ACC112 (cell line): ENCODE measurements around the gene RAD51B.

Experiments used
- H2AFZ ChIP-seq: fragments of 200-600 bp; sonication (generic); one replicate; pipeline ENCODE4 v1.6.0; 2017; ENCODE audit warnings: antibody characterized with exemption, low read length; ENCODE audit not compliant: unreplicated experiment
- H3K27ac ChIP-seq: fragments of 200-600 bp; sonication (generic); 2 replicates; pipeline ENCODE4 v1.5.1; 2014; ENCODE audit warnings: low read depth, mild to moderate bottlenecking, antibody characterized with exemption, low read length, moderate library complexity
- H3K27me3 ChIP-seq: fragments of 200-600 bp; sonication (generic); 2 replicates; pipeline ENCODE4 v1.6.1; 2014; ENCODE audit warnings: mild to moderate bottlenecking, antibody characterized with exemption, low read length, moderate library complexity, mixed read lengths; ENCODE audit not compliant: insufficient read depth
- H3K36me3 ChIP-seq: fragments of 200-600 bp; sonication (generic); 2 replicates; pipeline ENCODE4 v1.6.1; 2016; ENCODE audit warnings: mild to moderate bottlenecking, antibody characterized with exemption, low read length, moderate library complexity, mixed read lengths; ENCODE audit not compliant: insufficient read depth
- H3K4me1 ChIP-seq: fragments of 200-600 bp; sonication (generic); one replicate; pipeline ENCODE4 v1.6.1; 2016; ENCODE audit warnings: low read length, mixed read lengths; ENCODE audit not compliant: insufficient read depth, unreplicated experiment, control insufficient read depth
- H3K4me3 ChIP-seq: fragments of 200-600 bp; sonication (generic); 2 replicates; pipeline ENCODE4 v1.5.1; 2014; ENCODE audit warnings: mild to moderate bottlenecking, low read depth, low read length
- H3K79me2 ChIP-seq: fragments of 200-600 bp; sonication (generic); one replicate; pipeline ENCODE4 v1.6.0; 2016; ENCODE audit warnings: low read length; ENCODE audit not compliant: control insufficient read depth, unreplicated experiment, insufficient read depth

Gene RAD51B

DNA sequence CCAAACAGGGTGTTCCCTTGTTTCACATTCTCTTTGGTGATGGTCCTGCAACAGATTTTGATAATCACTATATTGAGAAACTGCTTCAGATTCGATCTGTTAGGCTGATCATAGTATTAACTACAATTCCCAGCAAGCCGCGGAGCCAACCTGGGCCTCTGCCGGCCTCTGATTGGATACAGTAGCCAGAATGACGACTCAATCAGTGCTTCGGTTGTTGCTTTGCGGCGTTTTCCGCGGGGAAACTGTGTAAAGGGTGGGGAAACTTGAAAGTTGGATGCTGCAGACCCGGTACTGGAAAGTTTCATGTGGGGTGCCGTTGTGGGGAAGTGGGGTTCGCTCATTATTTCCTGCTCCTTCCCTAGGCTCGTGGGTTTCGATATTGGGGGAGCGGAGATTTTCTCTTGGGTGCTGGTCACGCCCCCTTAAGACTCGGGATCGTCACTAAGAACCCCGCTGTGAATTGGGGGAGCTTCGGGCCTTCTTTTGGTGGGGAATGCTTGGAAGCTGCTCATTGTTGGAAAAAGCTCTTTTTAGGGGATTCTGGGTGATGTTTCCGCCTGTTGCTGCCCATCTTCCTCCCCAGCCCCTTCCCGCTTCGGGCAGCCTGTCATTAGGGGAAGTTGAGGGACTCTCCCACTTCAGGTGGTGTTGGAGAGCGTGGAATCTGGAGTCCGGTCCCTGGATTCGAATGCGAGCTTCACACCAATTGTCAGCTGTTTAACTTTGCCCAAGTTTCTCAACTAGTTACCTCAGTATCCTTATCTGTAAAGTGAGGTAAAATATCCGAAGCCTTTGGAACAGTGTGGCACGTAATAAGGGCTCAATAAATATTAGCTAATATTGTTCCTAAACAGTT is at the start of gene RAD51B:
Gene RAD51B, plus strand, starts transcription at position 217 of the 859 bp plus-strand sequence.
- peaks cover 17% of the 10 kb centered on the region for H3K4me1 ChIP-seq
- H3K27ac ChIP-seq: peak within 1 kb of the TSS; percentile 48

DNA sequence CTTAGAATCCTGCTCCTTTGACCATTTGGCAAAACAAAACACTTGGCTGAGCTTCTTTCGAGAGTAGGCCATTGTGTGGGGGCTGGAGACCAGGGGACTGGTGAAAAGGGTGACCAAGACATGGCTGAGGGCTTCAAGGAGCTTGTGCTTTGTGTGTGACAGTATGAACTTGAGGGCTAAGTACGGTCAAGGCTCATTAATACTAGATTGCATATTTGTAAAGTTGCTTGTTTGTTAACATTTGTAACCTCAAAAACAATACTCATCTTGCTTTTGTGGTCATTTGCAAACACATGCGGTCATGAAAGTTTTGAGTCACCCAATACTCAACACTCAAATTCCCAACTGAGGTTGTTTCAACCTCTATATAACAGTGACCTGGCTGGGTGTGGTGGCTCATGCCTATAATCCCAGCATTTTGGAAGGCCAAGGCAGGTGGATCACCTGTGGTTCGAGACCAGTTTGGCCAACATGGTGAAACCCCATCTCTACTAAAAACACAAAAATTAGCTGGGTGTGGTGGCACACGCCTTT is 45.7 kb upstream of the RAD51B start:
- Histone ChIP-seq H3K27me3 (no peaks in the 10 kb centered on the region), H3K4me1 (no peaks in the 10 kb centered on the region), H2AFZ (no peak overlapping the region), H3K36me3 (peaks cover 47% of the 10 kb centered on the region), H3K79me2 (no peaks in the 10 kb centered on the region), H3K27ac (no peak overlapping the region), H3K4me3 (no peak overlapping the region)

More for the DNA sequence above, at the start of gene RAD51B:
- no peaks in the 10 kb centered on the region for H3K36me3 ChIP-seq
- H3K4me3 ChIP-seq: peak within 1 kb of the TSS; percentile 86
- H2AFZ ChIP-seq: peak within 1 kb of the TSS; percentile 71
- no peaks in the 10 kb centered on the region for H3K27me3 ChIP-seq
- peaks cover 11% of the 10 kb centered on the region for H3K79me2 ChIP-seq

DNA sequence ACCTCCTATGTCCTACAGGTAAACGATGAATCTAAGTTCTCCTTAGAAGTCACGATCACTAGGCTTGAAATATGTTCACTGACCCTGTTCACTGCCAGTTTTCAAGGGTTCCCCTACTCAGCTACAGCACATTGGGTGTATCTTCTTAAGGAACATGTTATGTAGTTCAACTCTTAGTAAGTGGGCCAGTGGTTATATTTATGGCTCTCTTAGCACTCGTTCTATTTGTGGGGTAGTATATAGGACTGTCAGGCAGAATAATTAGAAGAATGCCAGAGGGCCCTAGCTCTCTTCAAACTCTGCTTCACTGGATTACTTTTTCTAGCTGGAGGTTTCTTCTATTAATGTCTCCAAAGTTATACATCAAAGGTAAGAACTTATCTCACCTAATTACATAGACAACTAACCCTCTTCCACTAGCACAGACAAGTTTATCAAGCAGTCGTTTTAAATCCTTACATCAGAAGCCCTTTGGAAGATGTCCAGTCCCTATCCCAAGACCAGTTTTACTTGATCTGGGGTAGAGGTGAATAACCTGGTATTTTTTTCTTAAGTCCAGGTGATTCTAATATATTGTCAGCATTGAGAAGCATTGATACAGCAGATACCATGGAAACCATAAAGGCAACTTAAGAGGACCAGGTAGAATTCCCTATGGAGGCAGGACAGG is 42.8 kb upstream of the RAD51B start:
- Histone ChIP-seq H3K36me3 (peaks cover 50% of the 10 kb centered on the region), H3K79me2 (no peaks in the 10 kb centered on the region), H3K4me1 (no peaks in the 10 kb centered on the region), H3K4me3 (no peak overlapping the region), H3K27ac (no peak overlapping the region), H3K27me3 (no peaks in the 10 kb centered on the region), H2AFZ (no peak overlapping the region)

DNA sequence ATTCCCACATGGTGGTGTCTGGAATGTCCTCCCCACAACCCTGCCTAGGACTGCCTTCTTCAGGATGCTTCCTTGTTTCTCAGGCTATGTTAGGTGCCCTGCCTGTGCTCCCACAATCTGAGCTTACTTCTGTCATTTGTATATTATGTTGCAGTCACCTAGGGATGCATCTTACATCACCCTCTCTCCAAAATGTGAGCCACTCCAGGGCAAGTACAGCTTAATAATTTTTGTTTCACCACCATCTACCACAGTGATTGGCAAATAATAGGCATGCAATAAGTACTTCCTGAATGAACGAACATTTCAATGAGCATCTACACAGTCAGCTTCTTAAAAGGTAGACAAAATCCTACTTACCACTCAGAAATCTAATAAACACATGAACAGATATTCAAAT is 40.8 kb upstream of the RAD51B start:
- H3K36me3 ChIP-seq: peaks cover 53% of the 10 kb centered on the region
- H3K4me3 ChIP-seq: no peak overlapping the region
- no peaks in the 10 kb centered on the region for H3K27me3 ChIP-seq
- no peaks in the 10 kb centered on the region for H3K4me1 ChIP-seq
- H2AFZ ChIP-seq: no peak overlapping the region
- no peak overlapping the region for H3K27ac ChIP-seq
- H3K79me2 ChIP-seq: no peaks in the 10 kb centered on the region

DNA sequence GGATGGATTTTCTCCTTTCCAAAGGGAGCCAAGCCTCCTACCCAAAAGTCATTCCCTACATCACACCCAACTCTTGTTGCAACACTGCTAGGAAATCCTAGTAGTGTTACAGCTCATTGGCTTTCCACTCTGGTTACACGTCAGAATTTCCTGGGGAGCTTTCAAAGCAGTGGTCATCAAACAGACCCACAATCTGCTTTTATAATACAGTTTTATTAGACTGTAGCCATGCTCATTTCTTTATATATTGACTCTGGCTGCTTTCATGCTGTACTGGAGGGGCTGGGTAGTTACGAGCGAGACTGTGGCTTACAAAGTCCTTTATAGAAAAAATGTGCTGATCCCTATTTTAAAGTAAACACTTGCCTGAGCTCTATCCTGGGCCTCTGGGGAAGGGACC is 37.5 kb upstream of the RAD51B start:
- peaks cover 47% of the 10 kb centered on the region for H3K36me3 ChIP-seq
- H2AFZ ChIP-seq: no peak overlapping the region
- no peaks in the 10 kb centered on the region for H3K79me2 ChIP-seq
- H3K27me3 ChIP-seq: no peaks in the 10 kb centered on the region
- no peaks in the 10 kb centered on the region for H3K4me1 ChIP-seq
- H3K4me3 ChIP-seq: no peak overlapping the region
- no peak overlapping the region for H3K27ac ChIP-seq

DNA sequence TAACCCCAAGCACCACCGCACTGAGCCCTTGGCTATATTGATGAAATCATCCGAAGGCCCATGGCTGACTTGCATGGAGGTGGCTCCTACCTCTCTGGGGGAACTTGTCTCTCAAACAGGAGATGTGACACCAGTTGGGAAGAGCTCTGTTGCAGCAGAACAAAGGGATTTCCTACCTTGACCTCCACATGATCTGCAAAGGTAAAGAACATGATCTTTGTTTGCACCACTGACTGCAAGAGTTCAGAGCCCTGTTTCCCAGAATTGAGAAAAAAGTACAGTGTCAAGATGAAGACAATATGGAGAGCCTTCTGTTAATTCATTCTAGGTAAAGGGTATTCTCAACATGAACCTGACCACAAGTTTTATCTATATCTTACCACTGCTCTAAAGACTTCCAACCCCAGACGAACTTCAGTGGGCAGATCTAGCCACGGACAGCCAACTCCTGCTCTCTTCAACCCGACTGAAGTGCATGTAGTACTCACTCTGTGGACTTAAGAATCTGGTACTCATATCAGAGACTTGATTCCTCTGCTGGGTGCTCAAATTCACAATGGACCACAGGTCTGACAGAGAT is 35.2 kb upstream of the RAD51B start:
- H3K27me3 ChIP-seq: no peaks in the 10 kb centered on the region
- H3K36me3 ChIP-seq: peaks cover 43% of the 10 kb centered on the region
- no peak overlapping the region for H2AFZ ChIP-seq
- H3K4me3 ChIP-seq: no peak overlapping the region
- no peaks in the 10 kb centered on the region for H3K4me1 ChIP-seq
- no peaks in the 10 kb centered on the region for H3K79me2 ChIP-seq
- H3K27ac ChIP-seq: no peak overlapping the region

DNA sequence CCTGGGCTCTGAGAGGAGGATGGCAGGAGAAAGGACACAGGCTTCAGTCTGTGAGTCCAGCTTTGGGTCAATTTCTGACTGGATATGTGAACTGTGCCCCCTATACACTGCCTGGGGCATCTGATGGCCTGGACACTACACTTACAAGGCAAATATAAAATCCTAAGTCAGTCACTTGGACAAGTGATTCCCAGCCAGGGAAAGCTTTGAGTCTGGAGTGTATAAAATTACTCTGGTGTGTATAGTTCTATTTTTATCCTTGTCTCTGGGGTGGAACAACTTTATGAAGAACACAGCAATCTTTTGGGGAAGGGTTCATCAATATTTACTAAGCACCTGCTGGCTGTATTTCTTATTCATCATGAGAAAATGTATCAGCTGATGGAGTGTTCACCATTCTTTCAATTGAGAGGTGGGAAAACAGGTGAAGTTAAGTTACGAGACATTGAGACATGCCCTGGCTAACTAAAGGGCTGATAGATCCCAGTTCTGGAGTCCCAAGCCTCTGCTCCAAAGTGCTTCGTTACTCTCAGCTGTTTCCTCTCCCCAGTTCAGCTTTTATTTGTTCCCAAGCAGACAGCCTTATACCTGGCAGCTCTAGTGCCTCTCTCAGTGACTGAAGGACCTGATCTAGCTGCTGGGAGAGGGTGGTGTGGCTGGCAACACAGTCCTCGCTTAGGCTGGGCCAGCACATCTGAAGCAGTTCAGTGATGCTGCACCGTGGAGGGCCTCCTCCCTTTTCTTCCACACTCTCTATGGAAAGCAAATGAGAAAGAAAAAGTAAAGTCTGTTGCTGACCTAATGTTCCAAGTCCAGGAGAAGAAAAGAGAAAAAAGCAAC is 34.1 kb upstream of the RAD51B start:
- Histone ChIP-seq H3K27me3 (no peaks in the 10 kb centered on the region), H3K36me3 (peaks cover 45% of the 10 kb centered on the region), H3K27ac (no peak overlapping the region), H3K4me1 (no peaks in the 10 kb centered on the region), H2AFZ (no peak overlapping the region), H3K79me2 (no peaks in the 10 kb centered on the region), H3K4me3 (no peak overlapping the region)

DNA sequence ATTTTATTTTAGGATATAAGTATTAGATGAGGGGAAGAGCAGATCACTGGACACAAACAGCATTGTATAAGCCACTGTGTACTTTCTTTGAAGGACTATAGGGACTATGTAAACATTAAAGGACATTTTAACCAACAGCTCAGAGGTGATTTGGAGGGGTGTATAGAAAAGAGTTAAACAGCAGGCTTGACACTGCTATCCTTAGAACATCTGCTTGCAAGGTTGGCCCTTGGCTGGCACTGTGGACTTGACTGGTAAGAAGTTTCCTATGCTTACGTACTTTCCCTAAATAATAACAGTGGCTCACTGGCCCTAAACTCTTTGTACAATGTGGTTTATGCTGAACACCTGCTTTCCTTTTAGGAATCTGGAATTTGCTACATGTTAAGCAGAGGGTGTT is 31.9 kb upstream of the RAD51B start:
- H3K4me3 ChIP-seq: no peak overlapping the region
- peaks cover 31% of the 10 kb centered on the region for H3K36me3 ChIP-seq
- H2AFZ ChIP-seq: no peak overlapping the region
- H3K27me3 ChIP-seq: no peaks in the 10 kb centered on the region
- no peaks in the 10 kb centered on the region for H3K4me1 ChIP-seq
- no peak overlapping the region for H3K27ac ChIP-seq
- H3K79me2 ChIP-seq: no peaks in the 10 kb centered on the region

DNA sequence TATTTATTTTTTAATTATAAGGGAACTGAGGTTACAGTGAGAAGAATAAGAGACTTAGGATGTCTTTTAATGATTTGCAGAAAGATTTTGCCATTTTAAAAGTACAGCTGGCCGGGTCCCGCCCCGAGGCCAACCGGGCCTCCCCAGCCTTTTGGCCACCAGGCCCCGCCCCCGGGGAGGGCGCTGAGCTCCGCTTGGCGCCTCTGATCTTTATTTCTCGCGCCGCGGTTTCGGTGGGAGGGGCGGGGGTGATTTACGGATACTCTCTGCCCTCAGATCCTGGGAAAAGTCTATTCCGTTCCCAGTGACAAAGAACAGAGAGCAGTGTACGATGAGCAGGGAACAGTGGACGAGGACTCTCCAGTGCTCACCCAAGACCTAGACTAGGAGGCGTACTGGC is 20.8 kb upstream of the RAD51B start:
- H3K79me2 ChIP-seq: no peaks in the 10 kb centered on the region
- no peak overlapping the region for H3K27ac ChIP-seq
- H3K4me3 ChIP-seq: no peak overlapping the region
- H3K36me3 ChIP-seq: peaks cover 36% of the 10 kb centered on the region
- no peaks in the 10 kb centered on the region for H3K4me1 ChIP-seq
- no peak overlapping the region for H2AFZ ChIP-seq
- H3K27me3 ChIP-seq: no peaks in the 10 kb centered on the region

DNA sequence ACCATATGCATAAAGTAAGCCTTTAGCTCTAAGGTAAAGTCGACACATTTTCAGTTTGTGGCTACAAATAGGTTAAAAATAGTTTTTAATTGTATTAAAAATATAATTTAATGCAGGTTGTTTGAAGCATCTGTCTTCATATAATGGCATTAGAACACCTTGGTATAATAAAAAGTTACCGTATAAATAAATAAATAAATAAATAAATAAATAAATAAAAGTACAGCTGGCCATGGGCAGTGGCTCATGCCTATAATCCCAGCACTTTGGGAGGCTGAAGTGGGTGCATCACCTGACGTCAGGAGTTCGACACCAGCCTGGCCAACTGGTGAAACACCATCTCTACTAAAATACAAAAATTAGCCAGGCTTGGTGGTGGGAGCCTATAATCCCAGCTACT is 18.8 kb upstream of the RAD51B start:
- Histone ChIP-seq H2AFZ (no peak overlapping the region), H3K4me3 (no peak overlapping the region), H3K27ac (no peak overlapping the region), H3K79me2 (no peaks in the 10 kb centered on the region), H3K27me3 (no peaks in the 10 kb centered on the region), H3K4me1 (no peaks in the 10 kb centered on the region), H3K36me3 (peaks cover 35% of the 10 kb centered on the region)
